Measurements from ENCODE around the gene MSMB.

MSMB gene

DNA sequence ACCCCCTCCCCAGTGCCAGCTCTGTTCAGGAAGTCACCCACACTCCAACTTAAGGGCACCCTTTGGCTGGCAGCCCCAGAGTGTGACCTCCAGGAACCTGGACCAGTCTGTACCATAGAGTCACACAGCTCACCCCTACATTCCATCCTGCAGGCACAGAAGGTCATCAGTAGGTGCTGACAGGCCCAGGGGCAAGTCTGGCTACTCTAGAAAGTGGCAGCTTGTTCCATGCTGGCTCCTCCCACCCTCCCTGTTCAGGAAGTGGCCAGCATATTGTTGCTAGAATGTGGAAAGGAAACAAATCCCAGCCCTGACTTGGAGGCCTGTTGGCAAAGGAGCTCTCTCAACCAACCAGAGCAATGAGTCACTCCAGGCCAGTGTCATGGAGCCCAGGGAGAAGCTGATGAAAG lies 12.5 kb downstream of the MSMB start:
- TF ChIP-seq SIN3A (IDR thresholded peaks at IDR 0.05; ENCODE audit: borderline replicate concordance, insufficient read depth, low read length) (no peak), POLR2AphosphoS5 (IDR thresholded peaks at IDR 0.05; ENCODE audit: low read depth, low read length) (no peak)
- TF ChIP-seq, protein P1, sequence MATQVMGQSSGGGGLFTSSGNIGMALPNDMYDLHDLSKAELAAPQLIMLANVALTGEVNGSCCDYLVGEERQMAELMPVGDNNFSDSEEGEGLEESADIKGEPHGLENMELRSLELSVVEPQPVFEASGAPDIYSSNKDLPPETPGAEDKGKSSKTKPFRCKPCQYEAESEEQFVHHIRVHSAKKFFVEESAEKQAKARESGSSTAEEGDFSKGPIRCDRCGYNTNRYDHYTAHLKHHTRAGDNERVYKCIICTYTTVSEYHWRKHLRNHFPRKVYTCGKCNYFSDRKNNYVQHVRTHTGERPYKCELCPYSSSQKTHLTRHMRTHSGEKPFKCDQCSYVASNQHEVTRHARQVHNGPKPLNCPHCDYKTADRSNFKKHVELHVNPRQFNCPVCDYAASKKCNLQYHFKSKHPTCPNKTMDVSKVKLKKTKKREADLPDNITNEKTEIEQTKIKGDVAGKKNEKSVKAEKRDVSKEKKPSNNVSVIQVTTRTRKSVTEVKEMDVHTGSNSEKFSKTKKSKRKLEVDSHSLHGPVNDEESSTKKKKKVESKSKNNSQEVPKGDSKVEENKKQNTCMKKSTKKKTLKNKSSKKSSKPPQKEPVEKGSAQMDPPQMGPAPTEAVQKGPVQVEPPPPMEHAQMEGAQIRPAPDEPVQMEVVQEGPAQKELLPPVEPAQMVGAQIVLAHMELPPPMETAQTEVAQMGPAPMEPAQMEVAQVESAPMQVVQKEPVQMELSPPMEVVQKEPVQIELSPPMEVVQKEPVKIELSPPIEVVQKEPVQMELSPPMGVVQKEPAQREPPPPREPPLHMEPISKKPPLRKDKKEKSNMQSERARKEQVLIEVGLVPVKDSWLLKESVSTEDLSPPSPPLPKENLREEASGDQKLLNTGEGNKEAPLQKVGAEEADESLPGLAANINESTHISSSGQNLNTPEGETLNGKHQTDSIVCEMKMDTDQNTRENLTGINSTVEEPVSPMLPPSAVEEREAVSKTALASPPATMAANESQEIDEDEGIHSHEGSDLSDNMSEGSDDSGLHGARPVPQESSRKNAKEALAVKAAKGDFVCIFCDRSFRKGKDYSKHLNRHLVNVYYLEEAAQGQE (IDR thresholded peaks at IDR 0.05; ENCODE audit: insufficient read depth in 1 of 2, low read depth in 2 of 2, low read length in 2 of 2), result no peak

DNA sequence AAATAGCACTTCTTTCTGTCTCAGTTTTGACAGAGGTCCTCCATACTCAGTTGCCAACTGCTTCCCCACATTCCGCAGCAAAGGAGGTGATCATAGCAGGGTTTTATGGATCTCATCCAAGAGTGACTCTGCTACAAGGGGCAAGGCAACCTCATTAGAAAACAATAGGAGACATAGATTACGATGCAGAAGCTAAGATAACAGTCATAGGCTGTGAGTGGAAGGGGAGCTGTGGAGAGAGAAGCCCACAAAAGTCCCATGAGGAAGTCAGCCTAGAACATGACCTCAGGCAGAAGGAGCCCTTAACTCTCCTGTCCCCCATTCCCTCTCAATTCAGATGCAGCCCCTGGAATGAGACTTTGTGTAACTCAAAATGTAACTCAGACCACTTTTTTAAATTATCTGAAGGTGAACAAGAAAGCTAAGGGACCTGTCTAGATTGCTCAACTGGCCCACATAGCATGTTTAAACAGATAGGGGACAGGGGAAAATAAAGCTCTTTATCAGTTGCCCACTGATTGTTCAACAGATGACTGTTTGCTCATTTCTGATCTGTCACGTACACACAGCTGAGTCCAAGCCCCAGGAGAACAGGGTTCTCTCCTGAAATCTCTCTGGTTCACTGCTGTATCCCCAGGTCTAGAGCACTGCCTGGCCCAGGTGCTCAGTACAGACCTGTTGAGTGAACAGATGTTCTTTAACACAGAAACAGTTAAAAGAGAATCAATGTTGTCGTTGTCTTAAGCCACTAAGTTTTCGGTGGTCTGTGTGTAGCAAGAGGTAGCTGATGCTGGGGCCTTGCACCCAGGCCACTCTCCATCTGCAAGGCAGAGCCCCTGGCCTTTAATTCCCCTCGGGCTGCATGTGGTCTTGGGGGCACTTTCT lies 14.2 kb downstream of the MSMB start:
- TF ChIP-seq POLR2AphosphoS5 (IDR thresholded peaks at IDR 0.05; ENCODE audit: low read depth, low read length) (no peak), SIN3A (IDR thresholded peaks at IDR 0.05; ENCODE audit: borderline replicate concordance, insufficient read depth, low read length) (no peak), TAF1 (IDR thresholded peaks at IDR 0.05; ENCODE audit: borderline replicate concordance, insufficient read depth, low read length) (no peak), FOXP2 (optimal IDR thresholded peaks at IDR 0.05; ENCODE audit: borderline replicate concordance, extremely low read depth, extremely low read length, insufficient read depth) (no peak)
- TF ChIP-seq, protein P1 (IDR thresholded peaks at IDR 0.05; ENCODE audit: insufficient read depth in 1 of 2, low read depth in 2 of 2, low read length in 2 of 2), result no peak

DNA sequence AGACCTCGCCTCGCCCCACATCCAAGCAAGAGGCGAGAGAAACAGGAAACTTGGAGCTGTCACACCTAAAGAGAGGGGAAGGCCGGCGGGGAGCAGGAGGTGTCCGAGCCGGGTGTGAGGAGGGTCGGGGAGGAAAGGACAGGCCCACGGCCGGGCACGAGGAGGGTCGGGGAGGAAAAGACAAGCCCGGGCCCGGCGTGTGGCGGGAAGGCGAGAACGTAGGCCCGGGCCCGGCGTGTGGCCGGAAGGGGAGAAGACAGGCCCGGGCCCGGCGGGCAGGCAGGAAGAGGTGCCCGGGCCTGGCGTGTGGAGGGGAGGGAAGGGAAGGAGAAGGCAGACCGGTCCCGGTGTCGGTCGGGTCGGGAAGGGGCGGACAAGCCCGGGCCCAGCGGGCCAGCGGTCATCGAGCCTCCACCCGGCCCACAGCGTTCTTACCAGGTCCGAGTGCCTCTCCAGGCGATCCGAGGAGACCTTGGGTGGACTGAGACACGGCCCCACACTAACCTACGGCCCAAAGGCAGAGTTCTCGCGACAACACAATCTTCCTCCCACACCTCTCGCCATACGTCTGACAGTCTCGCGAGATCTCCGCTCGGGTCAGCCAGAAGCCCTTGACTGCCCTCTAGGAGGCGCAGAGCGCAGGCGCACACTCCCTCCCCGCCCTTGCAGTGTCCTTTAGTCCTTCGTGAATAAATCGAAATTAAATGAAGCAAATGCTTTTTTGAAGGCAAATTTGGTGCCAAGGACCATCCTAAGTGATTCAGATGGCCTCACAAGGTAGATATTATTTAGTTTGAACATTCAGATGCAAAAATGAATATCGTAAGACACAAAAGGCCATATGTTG lies 15.8 kb downstream of the MSMB start, which contains the start of gene NCOA4:
Gene NCOA4 (minus strand): TSS at position 533 of the 847 bp plus-strand sequence. CDS start 13,943 bp downstream, outside the sequence.
- TF ChIP-seq TAF1 (IDR thresholded peaks at IDR 0.05; ENCODE audit: borderline replicate concordance, insufficient read depth, low read length), result peak; percentile 73; the same call in 1 of the 2 replicates
- TF ChIP-seq SIN3A (IDR thresholded peaks at IDR 0.05; ENCODE audit: borderline replicate concordance, insufficient read depth, low read length), result peak; percentile 91; the same call in 1 of the 2 replicates
- no peak for TF ChIP-seq FOXP2 (optimal IDR thresholded peaks at IDR 0.05; ENCODE audit: borderline replicate concordance, extremely low read depth, extremely low read length, insufficient read depth)
- TF ChIP-seq POLR2AphosphoS5 (IDR thresholded peaks at IDR 0.05; ENCODE audit: low read depth, low read length), result peak; percentile 96
- TF ChIP-seq, protein P1 (IDR thresholded peaks at IDR 0.05; ENCODE audit: insufficient read depth in 1 of 2, low read depth in 2 of 2, low read length in 2 of 2), result no peak

DNA sequence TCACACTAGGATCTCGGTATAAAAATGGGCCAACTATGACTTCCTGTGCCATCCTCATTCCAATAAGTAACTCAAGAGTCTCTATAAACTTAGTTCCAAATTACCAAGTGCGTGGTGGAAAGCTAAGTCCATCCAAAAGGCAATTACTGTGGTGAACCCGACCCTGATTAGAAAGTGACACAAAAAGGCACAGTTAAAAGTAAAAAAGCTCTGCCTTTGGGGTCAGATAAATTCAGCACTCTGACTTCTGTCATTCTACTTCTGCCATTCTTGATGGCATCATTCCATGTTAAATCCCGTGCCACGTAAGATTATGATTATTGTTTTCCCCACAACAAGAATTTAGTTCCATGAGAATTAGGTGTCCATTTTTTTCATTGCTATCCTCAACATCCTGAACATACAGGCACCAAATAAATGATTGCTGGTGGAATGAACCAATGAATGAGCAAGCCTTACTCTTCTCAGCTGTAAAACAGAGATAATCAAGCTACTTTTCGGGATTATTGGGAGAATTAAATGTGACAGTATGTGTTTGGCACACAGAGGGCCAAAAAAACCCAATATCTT lies 16.5 kb downstream of the MSMB start:
- TF ChIP-seq, protein P1 (IDR thresholded peaks at IDR 0.05; ENCODE audit: insufficient read depth in 1 of 2, low read depth in 2 of 2, low read length in 2 of 2), result no peak
- TF ChIP-seq FOXP2 (optimal IDR thresholded peaks at IDR 0.05; ENCODE audit: borderline replicate concordance, extremely low read depth, extremely low read length, insufficient read depth) (no peak), TAF1 (IDR thresholded peaks at IDR 0.05; ENCODE audit: borderline replicate concordance, insufficient read depth, low read length) (no peak), SIN3A (IDR thresholded peaks at IDR 0.05; ENCODE audit: borderline replicate concordance, insufficient read depth, low read length) (no peak), POLR2AphosphoS5 (IDR thresholded peaks at IDR 0.05; ENCODE audit: low read depth, low read length) (no peak)
